RWPE2 (cell line): Measurements from ENCODE around the gene CACNA1H.

ENCODE experiments used
- ATAC-seq: fragments of 200-7000 bp; cut with Tn5 transposase; 3 replicates; pipeline ENCODE4 v1.9.1; 2021; ENCODE audit warnings: low read depth
- DNase-seq: peaks from one replicate; pipeline ENCODE4 v3.0.0-alpha.2; 2020; ENCODE audit warnings: low spot score
- H3K27ac ChIP-seq: fragments of 450-650 bp; 2 replicates; pipeline ENCODE4 v1.5.1; 2017; ENCODE audit warnings: mild to moderate bottlenecking; ENCODE audit not compliant: poor library complexity, severe bottlenecking
- H3K27me3 ChIP-seq: fragments of 250-450 bp; sonication (Bioruptor Pico); 2 replicates; pipeline ENCODE4 v1.5.1; 2021; ENCODE audit warnings: mild to moderate bottlenecking, moderate library complexity; ENCODE audit not compliant: insufficient read depth, poor library complexity, severe bottlenecking
- H3K36me3 ChIP-seq: fragments of 250-450 bp; sonication (Bioruptor Pico); 2 replicates; pipeline ENCODE4 v1.5.1; 2020; ENCODE audit warnings: low read depth, mild to moderate bottlenecking, moderate library complexity
- H3K4me1 ChIP-seq: fragments of 250-450 bp; sonication (Bioruptor Pico); 2 replicates; pipeline ENCODE4 v1.5.1; 2021; ENCODE audit warnings: mild to moderate bottlenecking, moderate library complexity; ENCODE audit not compliant: insufficient read depth, poor library complexity, severe bottlenecking
- H3K4me3 ChIP-seq: fragments of 250-450 bp; sonication (Bioruptor Pico); 2 replicates; pipeline ENCODE4 v1.5.1; 2021; ENCODE audit warnings: mild to moderate bottlenecking, moderate library complexity; ENCODE audit not compliant: severe bottlenecking
- H3K9me3 ChIP-seq: fragments of 250-450 bp; sonication (Bioruptor Pico); 2 replicates; pipeline ENCODE4 v1.5.1; 2021; ENCODE audit warnings: mild to moderate bottlenecking, moderate library complexity; ENCODE audit not compliant: severe bottlenecking
- CTCF ChIP-seq: fragments of 450-650 bp; IDR thresholded peaks from one replicate; pipeline ENCODE4 v1.5.1; 2017; ENCODE audit warnings: mild to moderate bottlenecking, moderate library complexity; ENCODE audit not compliant: poor library complexity, severe bottlenecking

The CACNA1H gene

GRCh38 chr16:1212616-1213194, 59.8 kb downstream of the CACNA1H start:
- no peak overlapping the region for H3K4me3 ChIP-seq
- H3K4me1 ChIP-seq, result no peaks in the 10 kb centered on the region
- no peaks in the 10 kb centered on the region for H3K36me3 ChIP-seq
- H3K9me3 ChIP-seq, result no peaks in the 10 kb centered on the region
- H3K27ac ChIP-seq, result no peak overlapping the region
- no peaks in the 10 kb centered on the region for H3K27me3 ChIP-seq
- no peak for DNase-seq
- TF ChIP-seq CTCF, result no peak
- ATAC-seq, result no peak

GRCh38 chr16:1213231-1213630, 60.3 kb downstream of the CACNA1H start:
- H3K4me1 ChIP-seq, result no peaks in the 10 kb centered on the region

DNA sequence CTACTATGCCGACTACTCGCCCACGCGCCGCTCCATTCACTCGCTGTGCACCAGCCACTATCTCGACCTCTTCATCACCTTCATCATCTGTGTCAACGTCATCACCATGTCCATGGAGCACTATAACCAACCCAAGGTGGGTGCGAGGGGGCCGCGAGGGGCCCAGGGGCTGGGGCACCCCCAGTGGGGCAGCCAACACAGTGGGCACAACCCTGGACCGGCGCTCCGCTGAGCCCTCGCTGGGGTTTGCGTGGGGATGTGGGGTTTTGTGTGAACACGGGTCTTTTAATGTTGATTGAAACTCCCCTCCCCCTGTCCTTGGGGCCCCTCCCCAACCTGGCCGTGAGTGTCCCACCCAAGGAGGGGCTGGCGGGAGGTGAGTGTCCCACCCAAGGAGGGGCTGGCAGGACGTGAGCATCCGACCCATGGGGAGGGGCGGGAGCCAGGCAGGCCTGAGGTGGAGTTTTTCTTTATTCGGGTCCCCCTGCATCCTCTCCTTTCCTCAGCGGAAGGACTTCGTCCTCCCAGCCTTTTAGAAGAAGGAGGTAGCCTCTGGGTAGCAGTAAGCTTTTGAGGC, 61.0 kb downstream of the CACNA1H start:
- no peak for TF ChIP-seq CTCF
- H3K27me3 ChIP-seq, result no peaks in the 10 kb centered on the region
- no peak for ATAC-seq
- H3K4me1 ChIP-seq, result no peaks in the 10 kb centered on the region
- H3K27ac ChIP-seq, result no peak overlapping the region
- DNase-seq, result no peak
- H3K9me3 ChIP-seq, result no peaks in the 10 kb centered on the region
- no peaks in the 10 kb centered on the region for H3K36me3 ChIP-seq
- no peak overlapping the region for H3K4me3 ChIP-seq

More at GRCh38 chr16:1213231-1213630, 60.3 kb downstream of the CACNA1H start:
- Histone ChIP-seq H3K27ac (no peak overlapping the region), H3K4me3 (no peak overlapping the region), H3K27me3 (no peaks in the 10 kb centered on the region), H3K36me3 (no peaks in the 10 kb centered on the region), H3K9me3 (no peaks in the 10 kb centered on the region)
- ATAC-seq (no peak), DNase-seq (no peak)
- no peak for TF ChIP-seq CTCF

- no peaks in the 10 kb centered on the region for H3K36me3 ChIP-seq
- H3K9me3 ChIP-seq, result no peaks in the 10 kb centered on the region
- no peak for TF ChIP-seq CTCF
- H3K27ac ChIP-seq, result no peak overlapping the region
- no peak for ATAC-seq
- no peak for DNase-seq
- H3K4me1 ChIP-seq, result no peaks in the 10 kb centered on the region
- H3K4me3 ChIP-seq, result no peak overlapping the region
- no peaks in the 10 kb centered on the region for H3K27me3 ChIP-seq
These were observed 61.8 kb downstream of the CACNA1H start for GRCh38 chr16:1214719-1215118.

GRCh38 chr16:1215574-1216295, 62.8 kb downstream of the CACNA1H start:
- H3K9me3 ChIP-seq, result no peaks in the 10 kb centered on the region
- no peak overlapping the region for H3K4me3 ChIP-seq
- H3K27ac ChIP-seq, result no peak overlapping the region
- no peaks in the 10 kb centered on the region for H3K27me3 ChIP-seq
- ATAC-seq, result no peak
- TF ChIP-seq CTCF, result no peak
- H3K4me1 ChIP-seq, result no peaks in the 10 kb centered on the region
- no peaks in the 10 kb centered on the region for H3K36me3 ChIP-seq
- no peak for DNase-seq
